ENCODE measurements around the gene HEATR5B.

The HEATR5B gene

GRCh38 chr2:37083873-37084794, at the start of gene HEATR5B, which contains the start of gene GPATCH11:
HEATR5B (minus strand) TSS chr2:37084372; CDS start chr2:37083414, 958 bp downstream.
GPATCH11 (plus strand) TSS chr2:37084518; CDS start chr2:37088382, 3,864 bp downstream.
- FAIRE-seq = peak; percentile 90

- no peak for FAIRE-seq
These were observed 48.7 kb upstream of the HEATR5B start for GRCh38 chr2:37132914-37133313.

- no peak for FAIRE-seq
These were observed 41.2 kb upstream of the HEATR5B start for GRCh38 chr2:37125416-37125815.

GRCh38 chr2:37119157-37119556, 35.0 kb upstream of the HEATR5B start:
- FAIRE-seq = no peak

- no peak for FAIRE-seq
These were observed 33.4 kb upstream of the HEATR5B start for GRCh38 chr2:37117566-37117965.

GRCh38 chr2:37111958-37112357, 27.8 kb upstream of the HEATR5B start:
- no peak for FAIRE-seq

- no peak for FAIRE-seq
These were observed 26.4 kb upstream of the HEATR5B start for GRCh38 chr2:37110306-37111212.

GRCh38 chr2:37109523-37109922, 25.4 kb upstream of the HEATR5B start:
- FAIRE-seq = no peak

- FAIRE-seq = no peak
These were observed 21.0 kb upstream of the HEATR5B start for GRCh38 chr2:37105150-37105549.

- no peak for FAIRE-seq
These were observed 20.0 kb upstream of the HEATR5B start for GRCh38 chr2:37104178-37104577.

- FAIRE-seq = no peak
These were observed 18.4 kb upstream of the HEATR5B start for GRCh38 chr2:37102588-37102987.

- FAIRE-seq = no peak
These were observed 15.9 kb upstream of the HEATR5B start for GRCh38 chr2:37100054-37100453.

GRCh38 chr2:37098416-37099118, 14.4 kb upstream of the HEATR5B start:
- no peak for FAIRE-seq

GRCh38 chr2:37096568-37096967, 12.4 kb upstream of the HEATR5B start:
- FAIRE-seq = no peak

- no peak for FAIRE-seq
These were observed 7.7 kb upstream of the HEATR5B start for GRCh38 chr2:37091873-37092272.

- no peak for FAIRE-seq
These were observed 5.9 kb upstream of the HEATR5B start for GRCh38 chr2:37090019-37090477.

GRCh38 chr2:37085731-37086147, 1.6 kb upstream of the HEATR5B start:
- no peak for FAIRE-seq

GRCh38 chr2:37084797-37085196, 625 bp upstream of the HEATR5B start:
- FAIRE-seq = no peak

- FAIRE-seq = no peak
These were observed 3.5 kb downstream of the HEATR5B start for GRCh38 chr2:37080689-37081088.

GRCh38 chr2:37080266-37080665, 3.9 kb downstream of the HEATR5B start:
- no peak for FAIRE-seq

GRCh38 chr2:37070931-37071330, 13.2 kb downstream of the HEATR5B start:
- no peak for FAIRE-seq

GRCh38 chr2:37068686-37069085, 15.5 kb downstream of the HEATR5B start:
- no peak for FAIRE-seq

- no peak for FAIRE-seq
These were observed 22.4 kb downstream of the HEATR5B start for GRCh38 chr2:37061776-37062175.
